OCI-LY7 (cell line): Measurements from ENCODE around the gene AP5S1. TPM values are rescaled to one million over a fixed set of nuclear protein-coding genes. Genes with fewer than 3 reads are reported as not detected.
A peak's percentile ranks its signal among the peaks of the same experiment; 100 is the strongest.

Experiments used
- BruUV-seq: library from RNA; stranded (reverse); fragments of 400-500 nt; replicated peaks from 2 replicates; lab custom pipeline; 2021; lab: Mats Ljungman, UMichigan
- CTCF ChIA-PET: fragments of 300-600 bp; sonication (Branson Sonifier 250); formaldehyde crosslinking; loops from one replicate; lab custom pipeline; 2022; ENCODE audit warnings: antibody characterized with exemption; ENCODE audit not compliant: unreplicated experiment; lab: Charles Lee
- POLR2A ChIA-PET: fragments of 300-600 bp; sonication (Branson Sonifier 250); formaldehyde crosslinking; loops from one replicate; lab custom pipeline; 2022; ENCODE audit warnings: antibody characterized with exemption; lab: Charles Lee
- DNase-seq: peaks from one replicate; pipeline ENCODE4 v3.0.0-alpha.2; 2015; ENCODE audit warnings: low spot score
- H2AFZ ChIP-seq: fragments of 200-600 bp; sonication (generic), shearing (Covaris generic); 2 replicates; pipeline ENCODE4 v1.6.1; 2014; ENCODE audit warnings: mild to moderate bottlenecking, antibody characterized with exemption, low read length, moderate library complexity
- H3K27ac ChIP-seq: fragments of 200-600 bp; sonication (generic); 2 replicates; pipeline ENCODE4 v1.5.1; 2014; ENCODE audit warnings: mixed run types, low read depth, mild to moderate bottlenecking, moderate library complexity, low read length, inconsistent platforms; ENCODE audit not compliant: poor library complexity, severe bottlenecking
- H3K36me3 ChIP-seq: fragments of 200-600 bp; sonication (generic); 2 replicates; pipeline ENCODE4 v1.6.1; 2014; ENCODE audit warnings: mild to moderate bottlenecking, antibody characterized with exemption, low read length, moderate library complexity, mixed read lengths; ENCODE audit not compliant: insufficient read depth
- H3K4me1 ChIP-seq: fragments of 200-600 bp; sonication (generic); 2 replicates; pipeline ENCODE4 v1.5.1; 2014; ENCODE audit warnings: mild to moderate bottlenecking, low read length; ENCODE audit not compliant: insufficient read depth, poor library complexity, severe bottlenecking
- H3K4me2 ChIP-seq: fragments of 200-600 bp; sonication (generic); 2 replicates; pipeline ENCODE4 v1.6.1; 2014; ENCODE audit warnings: mild to moderate bottlenecking, low read length
- H3K4me3 ChIP-seq: fragments of 200-600 bp; sonication (generic); 2 replicates; pipeline ENCODE4 v1.5.1; 2014; ENCODE audit warnings: mild to moderate bottlenecking, low read depth, low read length; ENCODE audit not compliant: poor library complexity, severe bottlenecking
- H3K79me2 ChIP-seq: fragments of 200-600 bp; sonication (generic); 2 replicates; pipeline ENCODE4 v1.6.1; 2016; ENCODE audit warnings: low read depth, mild to moderate bottlenecking, low read length, moderate library complexity, mixed read lengths; ENCODE audit not compliant: insufficient read depth
- H3K9me2 ChIP-seq: fragments of 200-600 bp; sonication (generic); 2 replicates; pipeline ENCODE4 v1.6.1; 2016; ENCODE audit warnings: mild to moderate bottlenecking, low read length, mixed read lengths; ENCODE audit not compliant: insufficient read depth
- H3K9me3 ChIP-seq: fragments of 200-600 bp; sonication (generic); 2 replicates; pipeline ENCODE4 v1.6.1; 2014; ENCODE audit warnings: mild to moderate bottlenecking, mixed run types, low read length, mixed read lengths
- H4K20me1 ChIP-seq: fragments of 200-600 bp; sonication (generic); 2 replicates; pipeline ENCODE4 v1.6.1; 2014; ENCODE audit warnings: mild to moderate bottlenecking, antibody characterized with exemption, low read length, moderate library complexity, mixed read lengths; ENCODE audit not compliant: insufficient read depth
- CTCF ChIP-seq: fragments of 200-600 bp; sonication (generic); conservative IDR thresholded peaks from 2 replicates; pipeline ENCODE4 v1.5.1; 2014; ENCODE audit warnings: mild to moderate bottlenecking, antibody characterized with exemption, low read length, moderate library complexity, mixed read lengths
- EZH2phosphoT487 ChIP-seq: fragments of 200-600 bp; sonication (generic); IDR thresholded peaks from 2 replicates; pipeline ENCODE4 v1.6.1; 2018; ENCODE audit warnings: low read depth, borderline replicate concordance, mild to moderate bottlenecking, mixed run types, antibody characterized with exemption, low read length, moderate library complexity, mixed read lengths
- intact Hi-C: fragments of 100-400 bp; cut with micrococcal nuclease; formaldehyde crosslinking; loops from one replicate; pipeline ENCODE4 v1.10.0; 2022; ENCODE audit not compliant: unreplicated experiment
- total RNA-seq, 2 experiments: library from RNA; depleted of rRNA in 1 of 2; stranded (reverse); fragments of >200 nt in 1 of 2; shearing (Covaris generic) in 1 of 2; gene quantifications; 2 replicates each; pipeline ENCODE4 v1.2.3, GENCODE V29; 2014 to 2022

The AP5S1 gene
- total RNA-seq, 2 experiments from 2014 or later, result 9.8 to 12.1 TPM

GRCh38 chr20:3777716-3778629, 42.4 kb upstream of the AP5S1 start:
- BruUV-seq, result no TSS peak
- peak overlapping the region; percentile 31; the same call in 1 of the 2 replicates for H3K4me2 ChIP-seq
- H3K4me1 ChIP-seq, result peaks cover 10% of the 10 kb centered on the region
- intact Hi-C loops, result no loop called here
- CTCF ChIA-PET, result no interaction called here
- no peaks in the 10 kb centered on the region; the same call in 1 of the 2 replicates for H4K20me1 ChIP-seq
- H3K9me2 ChIP-seq, result no peaks in the 10 kb centered on the region
- no peaks in the 10 kb centered on the region for H3K79me2 ChIP-seq
- no peaks in the 10 kb centered on the region for H3K36me3 ChIP-seq
- no peaks in the 10 kb centered on the region for H3K9me3 ChIP-seq
- H3K27ac ChIP-seq, result no peak overlapping the region
- POLR2A ChIA-PET, result interaction anchor here (0.6 kb wide), 1 partner anchor 1936 kb away, joined by 5 read pairs; no protein-coding TSS in a partner anchor
- DNase-seq, result no peak
- no peak overlapping the region for H2AFZ ChIP-seq
- TF ChIP-seq CTCF, result no peak
- TF ChIP-seq EZH2phosphoT487, result no peak
- H3K4me3 ChIP-seq, result no peak overlapping the region

GRCh38 chr20:3778976-3779375, 41.4 kb upstream of the AP5S1 start:
- intact Hi-C loops, result no loop called here
- CTCF ChIA-PET, result no interaction called here
- H4K20me1 ChIP-seq, result no peaks in the 10 kb centered on the region; the same call in 1 of the 2 replicates
- H3K79me2 ChIP-seq, result no peaks in the 10 kb centered on the region
- no peak for DNase-seq
- no peaks in the 10 kb centered on the region for H3K9me2 ChIP-seq
- BruUV-seq, result no TSS peak
- H2AFZ ChIP-seq, result no peak overlapping the region
- H3K4me3 ChIP-seq, result no peak overlapping the region
- TF ChIP-seq CTCF (no peak), EZH2phosphoT487 (no peak)
- H3K9me3 ChIP-seq, result no peaks in the 10 kb centered on the region
- POLR2A ChIA-PET, result interaction anchor here (0.6 kb wide), 1 partner anchor 30 kb away, joined by 3 read pairs; no protein-coding TSS in a partner anchor
- H3K4me1 ChIP-seq, result peaks cover 10% of the 10 kb centered on the region
- no peaks in the 10 kb centered on the region for H3K36me3 ChIP-seq
- no peak overlapping the region for H3K27ac ChIP-seq
- H3K4me2 ChIP-seq, result no peak overlapping the region
